ENCODE measurements around the gene NEURL1B.
A peak's percentile ranks its signal among the peaks of the same experiment; 100 is the strongest.

NEURL1B gene

DNA sequence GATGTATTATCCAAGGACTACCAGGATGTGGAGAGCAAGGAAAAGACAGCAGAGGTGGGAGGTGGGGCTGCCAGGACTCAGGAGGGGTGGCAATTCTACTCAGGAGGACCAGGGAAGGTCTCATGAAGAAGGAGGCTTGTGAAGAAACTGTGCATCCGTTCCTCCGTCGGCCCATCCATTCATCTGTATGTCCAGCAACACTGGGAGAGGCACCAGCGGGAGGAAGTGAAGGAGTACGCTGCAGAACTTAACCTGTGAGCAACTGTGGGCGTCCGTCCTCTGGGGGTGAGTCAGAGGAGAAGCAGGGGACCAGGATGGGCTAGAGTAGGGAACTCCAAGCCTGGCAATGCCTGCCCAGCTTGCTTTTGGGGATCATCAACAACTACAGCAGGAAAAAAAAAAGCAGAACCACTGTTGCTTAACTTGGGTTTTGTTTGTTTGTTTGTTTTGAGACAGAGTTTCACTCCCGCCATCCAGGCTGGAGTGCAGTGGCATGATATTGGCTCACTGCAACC lies 47.3 kb upstream of the NEURL1B start:
- Histone ChIP-seq H3K9me3 (ENCODE audit: control insufficient read depth, low read length) (no peaks in the 10 kb centered on the region), H3K4me3 (ENCODE audit: insufficient read depth in 1 of 2, low read depth in 1 of 2, low read length in 2 of 2) (no peak overlapping the region), H4K8ac (ENCODE audit: low read length) (no peak overlapping the region), H3K4me2 (ENCODE audit: low read length, poor library complexity, severe bottlenecking) (no peak overlapping the region), H3K23ac (ENCODE audit: low read length in 2 of 2) (no peak overlapping the region), H2BK120ac (ENCODE audit: low read depth, low read length) (no peak overlapping the region), H2BK15ac (ENCODE audit: low read depth, poor library complexity, severe bottlenecking) (no peak overlapping the region), H3K14ac (ENCODE audit: low read length in 2 of 2) (no peak overlapping the region), H3K9ac (ENCODE audit: low read length) (no peak overlapping the region), H3K27ac (ENCODE audit: low read length, poor library complexity, severe bottlenecking) (no peak overlapping the region), H3K27me3 (ENCODE audit: control insufficient read depth in 1 of 2, insufficient read depth in 1 of 2, low read length in 2 of 2) (peaks cover 32 to 70% of the 10 kb centered on the region in 2 experiments), H2BK12ac (ENCODE audit: low read length in 2 of 2) (no peak overlapping the region), H2AFZ (ENCODE audit: low read depth, low read length) (no peak overlapping the region), H3K4ac (ENCODE audit: low read depth in 1 of 2, low read length in 2 of 2) (no peak overlapping the region), H3K18ac (ENCODE audit: low read depth in 1 of 2, low read length in 2 of 2) (no peak overlapping the region), H2BK5ac (ENCODE audit: low read depth, low read length, poor library complexity, severe bottlenecking) (no peak overlapping the region), H3K36me3 (ENCODE audit: control insufficient read depth in 1 of 2, insufficient read depth in 2 of 2, low read depth in 1 of 2, low read length in 2 of 2) (no peaks in the 10 kb centered on the region), H3K79me1 (replicated peaks; ENCODE audit: low read length, poor library complexity, severe bottlenecking) (no peaks in the 10 kb centered on the region), H2AK5ac (ENCODE audit: low read length, severe bottlenecking) (no peak overlapping the region), H3K4me1 (ENCODE audit: control insufficient read depth, insufficient read depth, low read depth, low read length) (no peaks in the 10 kb centered on the region), H4K91ac (ENCODE audit: low read length) (no peak overlapping the region)
- 90% methylated on average over 8 of the region's 8 CpGs for WGBS
- DNase-seq = no peak

- Histone ChIP-seq H2BK15ac (ENCODE audit: low read depth, poor library complexity, severe bottlenecking) (no peak overlapping the region), H3K36me3 (ENCODE audit: control insufficient read depth in 1 of 2, insufficient read depth in 2 of 2, low read depth in 1 of 2, low read length in 2 of 2) (no peaks in the 10 kb centered on the region), H2BK120ac (ENCODE audit: low read depth, low read length) (no peak overlapping the region), H3K4me3 (ENCODE audit: insufficient read depth in 1 of 2, low read depth in 1 of 2, low read length in 2 of 2) (no peak overlapping the region), H3K4me1 (ENCODE audit: control insufficient read depth, insufficient read depth, low read depth, low read length) (no peaks in the 10 kb centered on the region), H4K8ac (ENCODE audit: low read length) (no peak overlapping the region), H3K4ac (ENCODE audit: low read depth in 1 of 2, low read length in 2 of 2) (no peak overlapping the region), H2BK5ac (ENCODE audit: low read depth, low read length, poor library complexity, severe bottlenecking) (no peak overlapping the region), H3K9me3 (ENCODE audit: control insufficient read depth, low read length) (no peaks in the 10 kb centered on the region), H3K79me1 (replicated peaks; ENCODE audit: low read length, poor library complexity, severe bottlenecking) (no peaks in the 10 kb centered on the region), H2AFZ (ENCODE audit: low read depth, low read length) (no peak overlapping the region), H3K4me2 (ENCODE audit: low read length, poor library complexity, severe bottlenecking) (no peak overlapping the region), H3K27ac (ENCODE audit: low read length, poor library complexity, severe bottlenecking) (no peak overlapping the region), H3K18ac (ENCODE audit: low read depth in 1 of 2, low read length in 2 of 2) (no peak overlapping the region), H2BK12ac (ENCODE audit: low read length in 2 of 2) (no peak overlapping the region), H2AK5ac (ENCODE audit: low read length, severe bottlenecking) (no peak overlapping the region), H4K91ac (ENCODE audit: low read length) (no peak overlapping the region), H3K23ac (ENCODE audit: low read length in 2 of 2) (no peak overlapping the region), H3K27me3 (ENCODE audit: control insufficient read depth in 1 of 2, insufficient read depth in 1 of 2, low read length in 2 of 2) (peaks cover 28 to 63% of the 10 kb centered on the region in 2 experiments), H3K14ac (ENCODE audit: low read length in 2 of 2) (no peak overlapping the region), H3K9ac (ENCODE audit: low read length) (no peak overlapping the region)
- WGBS = 93% methylated on average over 7 of the region's 8 CpGs
- DNase-seq = no peak
Measured at GRCh38 chr5:172594431-172594830, 46.6 kb upstream of the NEURL1B start.

DNA sequence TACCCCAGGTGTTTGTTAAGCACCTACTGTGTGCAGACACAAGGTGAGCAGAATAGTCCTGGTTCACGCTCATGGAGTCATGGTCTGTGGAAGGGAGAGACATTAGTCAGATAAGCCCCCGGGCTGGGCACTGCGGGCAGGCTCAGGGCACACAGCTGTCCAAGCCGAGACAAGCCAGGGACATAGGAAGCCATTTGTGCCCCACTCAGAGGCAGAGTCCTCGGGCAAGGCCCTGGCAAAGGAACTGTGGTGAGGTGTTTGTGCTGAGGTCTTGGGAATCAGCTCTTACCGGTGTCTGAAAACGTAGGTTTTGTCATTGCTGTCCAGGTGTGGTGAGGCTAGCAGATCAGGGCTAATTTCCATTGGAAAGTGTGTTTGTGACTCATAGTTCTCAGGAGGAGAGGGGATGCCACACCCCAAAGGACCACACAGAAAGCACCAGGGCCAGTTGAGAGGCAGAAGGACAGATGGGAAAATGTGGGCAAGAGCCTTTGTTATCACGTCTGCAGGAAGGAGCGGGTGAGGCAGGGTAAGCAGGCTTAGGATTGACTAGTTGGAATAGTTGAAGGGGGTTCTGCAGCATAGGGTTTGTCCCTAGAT lies 46.1 kb upstream of the NEURL1B start:
- H3K27ac ChIP-seq (ENCODE audit: low read length, poor library complexity, severe bottlenecking) = no peak overlapping the region
- no peak overlapping the region for H3K23ac ChIP-seq (ENCODE audit: low read length in 2 of 2)
- H3K4me3 ChIP-seq (ENCODE audit: insufficient read depth in 1 of 2, low read depth in 1 of 2, low read length in 2 of 2) = no peak overlapping the region
- H2BK5ac ChIP-seq (ENCODE audit: low read depth, low read length, poor library complexity, severe bottlenecking) = no peak overlapping the region
- H3K4ac ChIP-seq (ENCODE audit: low read depth in 1 of 2, low read length in 2 of 2) = no peak overlapping the region
- WGBS = 88% methylated on average over 9 of the region's 9 CpGs
- no peaks in the 10 kb centered on the region for H3K36me3 ChIP-seq (ENCODE audit: control insufficient read depth in 1 of 2, insufficient read depth in 2 of 2, low read depth in 1 of 2, low read length in 2 of 2)
- no peak overlapping the region for H2BK12ac ChIP-seq (ENCODE audit: low read length in 2 of 2)
- H2BK120ac ChIP-seq (ENCODE audit: low read depth, low read length) = no peak overlapping the region
- no peak overlapping the region for H3K14ac ChIP-seq (ENCODE audit: low read length in 2 of 2)
- H4K8ac ChIP-seq (ENCODE audit: low read length) = no peak overlapping the region
- no peak for DNase-seq
- H3K79me1 ChIP-seq (replicated peaks; ENCODE audit: low read length, poor library complexity, severe bottlenecking) = no peaks in the 10 kb centered on the region
- H3K27me3 ChIP-seq (ENCODE audit: control insufficient read depth in 1 of 2, insufficient read depth in 1 of 2, low read length in 2 of 2) = peaks cover 25 to 58% of the 10 kb centered on the region in 2 experiments
- H3K18ac ChIP-seq (ENCODE audit: low read depth in 1 of 2, low read length in 2 of 2) = no peak overlapping the region
- H2AFZ ChIP-seq (ENCODE audit: low read depth, low read length) = no peak overlapping the region
- no peaks in the 10 kb centered on the region for H3K4me1 ChIP-seq (ENCODE audit: control insufficient read depth, insufficient read depth, low read depth, low read length)
- no peak overlapping the region for H2BK15ac ChIP-seq (ENCODE audit: low read depth, poor library complexity, severe bottlenecking)
- no peaks in the 10 kb centered on the region for H3K9me3 ChIP-seq (ENCODE audit: control insufficient read depth, low read length)
- no peak overlapping the region for H3K4me2 ChIP-seq (ENCODE audit: low read length, poor library complexity, severe bottlenecking)
- no peak overlapping the region for H2AK5ac ChIP-seq (ENCODE audit: low read length, severe bottlenecking)
- no peak overlapping the region for H4K91ac ChIP-seq (ENCODE audit: low read length)
- H3K9ac ChIP-seq (ENCODE audit: low read length) = no peak overlapping the region

- Histone ChIP-seq H3K4me1 (ENCODE audit: control insufficient read depth, insufficient read depth, low read depth, low read length) (no peaks in the 10 kb centered on the region), H2BK15ac (ENCODE audit: low read depth, poor library complexity, severe bottlenecking) (no peak overlapping the region), H3K18ac (ENCODE audit: low read depth in 1 of 2, low read length in 2 of 2) (no peak overlapping the region), H4K91ac (ENCODE audit: low read length) (peak overlapping the region; percentile 19), H2AFZ (ENCODE audit: low read depth, low read length) (no peak overlapping the region), H3K23ac (ENCODE audit: low read length in 2 of 2) (no peak overlapping the region), H3K4me3 (ENCODE audit: insufficient read depth in 1 of 2, low read depth in 1 of 2, low read length in 2 of 2) (no peak overlapping the region), H3K79me1 (replicated peaks; ENCODE audit: low read length, poor library complexity, severe bottlenecking) (no peaks in the 10 kb centered on the region), H2AK5ac (ENCODE audit: low read length, severe bottlenecking) (no peak overlapping the region), H2BK120ac (ENCODE audit: low read depth, low read length) (no peak overlapping the region), H3K9me3 (ENCODE audit: control insufficient read depth, low read length) (no peaks in the 10 kb centered on the region), H3K27me3 (ENCODE audit: control insufficient read depth in 1 of 2, insufficient read depth in 1 of 2, low read length in 2 of 2) (peaks cover 25 to 57% of the 10 kb centered on the region in 2 experiments), H3K4me2 (ENCODE audit: low read length, poor library complexity, severe bottlenecking) (no peak overlapping the region), H2BK5ac (ENCODE audit: low read depth, low read length, poor library complexity, severe bottlenecking) (no peak overlapping the region), H3K36me3 (ENCODE audit: control insufficient read depth in 1 of 2, insufficient read depth in 2 of 2, low read depth in 1 of 2, low read length in 2 of 2) (no peaks in the 10 kb centered on the region), H2BK12ac (ENCODE audit: low read length in 2 of 2) (no peak overlapping the region), H3K4ac (ENCODE audit: low read depth in 1 of 2, low read length in 2 of 2) (no peak overlapping the region), H3K9ac (ENCODE audit: low read length) (no peak overlapping the region), H3K27ac (ENCODE audit: low read length, poor library complexity, severe bottlenecking) (no peak overlapping the region), H4K8ac (ENCODE audit: low read length) (no peak overlapping the region), H3K14ac (ENCODE audit: low read length in 2 of 2) (no peak overlapping the region)
- no peak for DNase-seq
- WGBS = 91% methylated on average over 14 of the region's 14 CpGs
Measured at GRCh38 chr5:172595596-172596455, 45.2 kb upstream of the NEURL1B start.

Measured in mesenchymal stem cell (in vitro differentiated cells and primary cell).